ENCODE data around the gene SLC12A5. TPM values are rescaled to one million over a fixed set of nuclear protein-coding genes. Genes with fewer than 3 reads are reported as not detected.

SLC12A5 gene
- total and polyA plus RNA-seq, 9 of the 15 experiments (the other 6 are each of a cell fraction or from before 2014, with no cell fraction given), result 0.36 to 7.5 (median 2.1) TPM

GRCh38 chr20:46063652-46064054 is 34.6 kb downstream of the SLC12A5 start (continued):
- no peak for TF ChIP-seq NKRF (IDR thresholded peaks at IDR 0.05; ENCODE audit: borderline replicate concordance)
- TF ChIP-seq ARID1B (IDR thresholded peaks at IDR 0.05), result no peak
- no peak for TF ChIP-seq DIDO1 (tag; IDR thresholded peaks at IDR 0.05; ENCODE audit: low read depth)
- TF ChIP-seq JUN (IDR thresholded peaks at IDR 0.05; ENCODE audit: borderline replicate concordance, low read depth, low read length), result no peak
- TF ChIP-seq JUN (CRISPR knock-in tag; IDR thresholded peaks at IDR 0.05; ENCODE audit: borderline replicate concordance), result no peak
- no peak for TF ChIP-seq NFIX (CRISPR knock-in tag; IDR thresholded peaks at IDR 0.05; ENCODE audit: low read depth)
- no peak for TF ChIP-seq HDAC2 (IDR thresholded peaks at IDR 0.05)

GRCh38 chr20:46065006-46065405 is 36.0 kb downstream of the SLC12A5 start:
- intact Hi-C loops (cut with micrococcal nuclease), result no loop called here
- no peaks in the 10 kb centered on the region for H3K27me3 ChIP-seq (ENCODE audit: control insufficient read depth in 2 of 2, insufficient read depth in 2 of 2, low read length in 2 of 2)
- BruUV-seq (replicated peaks), result no TSS peak
- WGBS (ENCODE audit: insufficient coverage, low coverage, missing lambda C conversion rate), result 86% methylated on average over 9 of the region's 9 CpGs
- H3K4me2 ChIP-seq (ENCODE audit: insufficient read depth, low read length), result no peak overlapping the region
- H2AFZ ChIP-seq (ENCODE audit: low read depth, low read length), result no peak overlapping the region
- no peak for DNase-seq (ENCODE audit: extremely low read depth in 1 of 4, low spot score in 3 of 4)
- no peak overlapping the region for H3K27ac ChIP-seq (ENCODE audit: extremely low read depth, low read depth, low read length)
- POLR2A ChIA-PET, result interaction anchor here (1.2 to 1.4 kb wide), 3 partner anchors 9 to 22 kb away, joined by 3 to 5 read pairs (median 4); no protein-coding TSS in a partner anchor
- no peak for TF ChIP-seq YY1 (IDR thresholded peaks at IDR 0.05; ENCODE audit: borderline replicate concordance in 1 of 3, control insufficient read depth in 1 of 3, extremely low read depth in 1 of 3, insufficient read depth in 3 of 3, insufficient read length in 1 of 3, insufficient replicate concordance in 2 of 3, low read depth in 1 of 3, low read length in 2 of 3)
- no peak for TF ChIP-seq TAL1 (IDR thresholded peaks at IDR 0.05)
- TF ChIP-seq ZNF407 (IDR thresholded peaks at IDR 0.05; ENCODE audit: low read depth), result no peak
- no peak for TF ChIP-seq RCOR1 (IDR thresholded peaks at IDR 0.05; ENCODE audit: borderline replicate concordance in 1 of 2, low read depth in 2 of 2, low read length in 2 of 2)
- CTCF ChIA-PET (ENCODE audit: low intra/inter-chr PET ratio), result no interaction called here
- in situ Hi-C loops (cut with MboI), result no loop called here
- no peaks in the 10 kb centered on the region for H3K9me3 ChIP-seq (replicated peaks; ENCODE audit: control insufficient read depth, insufficient read depth, low read depth, low read length)
- H3K4me3 ChIP-seq, result no peak overlapping the region
- no peak for ATAC-seq
- H3K36me3 ChIP-seq (ENCODE audit: control insufficient read depth, insufficient read depth, low read length), result peaks cover 91% of the 10 kb centered on the region
- H3K9me1 ChIP-seq (ENCODE audit: control insufficient read depth, insufficient read depth, low read length), result no peaks in the 10 kb centered on the region
- no peak overlapping the region for H3K9ac ChIP-seq (ENCODE audit: insufficient read depth in 1 of 2, low read depth in 2 of 2, low read length in 2 of 2)
- no peaks in the 10 kb centered on the region for H3K79me2 ChIP-seq (ENCODE audit: control insufficient read depth, insufficient read depth, low read length)
- no peaks in the 10 kb centered on the region; a peak in 1 of 5 replicates for H3K4me1 ChIP-seq (replicated peaks in 1 of 2; ENCODE audit: control insufficient read depth in 2 of 2, insufficient read depth in 2 of 2, low read length in 2 of 2)
- no peak for FAIRE-seq
- H4K20me1 ChIP-seq (replicated peaks; ENCODE audit: control insufficient read depth, insufficient read depth, low read length), result no peaks in the 10 kb centered on the region

All from K562 (cell line).